Esophagus squamous epithelium (tissue), 5 donors: Measurements from ENCODE around the gene FAM118A. TPM values are rescaled to one million over a fixed set of nuclear protein-coding genes. Genes with fewer than 3 reads are reported as not detected.

Experiments used
- DNase-seq: peaks from one replicate; lab custom pipeline; 2025; lab: John Stamatoyannopoulos, UW
- H3K27ac ChIP-seq, 4 donors: fragments of 200-600 bp; sonication (generic); one replicate each; pipeline ENCODE4 v1.5.1; 2016 to 2019; ENCODE audit warnings: mild to moderate bottlenecking in 1 of 4
- H3K27me3 ChIP-seq, 4 donors: fragments of 200-600 bp; sonication (generic); 1 replicate in 3 of 4; 2 replicates in 1 of 4; pipeline versions ENCODE4 v1.5.1 to v1.6.0; 2017 to 2021; ENCODE audit warnings: antibody characterized with exemption in 1 of 4
- H3K36me3 ChIP-seq, 3 donors: fragments of 200-600 bp; sonication (generic); one replicate each; pipeline ENCODE4 v1.5.1; 2016 to 2019
- H3K4me1 ChIP-seq, 3 donors: fragments of 200-600 bp; sonication (generic); one replicate each; pipeline ENCODE4 v1.5.1; 2017 to 2019
- H3K4me3 ChIP-seq, 4 donors: fragments of 200-600 bp; sonication (generic); 1 replicate in 3 of 4; 2 replicates in 1 of 4; pipeline ENCODE4 v1.5.1; 2016 to 2019; ENCODE audit warnings: mild to moderate bottlenecking in 2 of 4, moderate library complexity in 1 of 4
- H3K9me3 ChIP-seq, 3 donors: fragments of 200-600 bp; sonication (generic); one replicate each; pipeline ENCODE4 v1.5.1; 2016 to 2019
- CTCF ChIP-seq, 6 experiments: fragments of 450-650 bp in 4 of 6; fragments of 200-600 bp in 2 of 6; sonication (generic) in 2 of 6; IDR thresholded peaks; one replicate each; pipeline ENCODE4 v1.5.1; 2016 to 2019; ENCODE audit warnings: antibody characterized with exemption in 6 of 6, mild to moderate bottlenecking in 4 of 6, moderate library complexity in 4 of 6
- POLR2A ChIP-seq, 4 donors: fragments of 450-650 bp; IDR thresholded peaks; one replicate each; pipeline ENCODE4 v1.6.1; 2017; ENCODE audit warnings: antibody characterized with exemption in 4 of 4, mild to moderate bottlenecking in 4 of 4, moderate library complexity in 3 of 4
- WGBS, 2 donors: methylation state at CpG; one replicate each; pipeline ENCODE4 v1.1.5; 2018; 5-methylcytosine and 5-hydroxymethylcytosine counted together
- intact Hi-C: fragments of 100-400 bp; cut with DNase I; formaldehyde crosslinking; loops from one replicate; pipeline ENCODE4 v1.15.0; 2022
- total RNA-seq, 4 donors: library from RNA; depleted of rRNA; stranded (reverse); fragments of >200 nt; gene quantifications; one replicate each; pipeline ENCODE4 v1.1.0, GENCODE V29; 2016
- donor health status: DM: yes; HTN: yes; CAD: no.

FAM118A gene
- total RNA-seq, 4 donors from 2014 or later, result 12.5 to 95.4 (median 18.8) TPM

GRCh38 chr22:45337536-45337935 lies 27.8 kb downstream of the FAM118A start:
- Histone ChIP-seq H3K36me3 (peaks cover 4 to 95% (median 16%) of the 10 kb centered on the region in 3 donors), H3K4me3 (no peak overlapping the region), H3K27me3 (no peaks in the 10 kb centered on the region), H3K9me3 (no peaks in the 10 kb centered on the region), H3K4me1 (peaks cover 27 to 44% (median 33%) of the 10 kb centered on the region in 3 donors), H3K27ac (peak overlapping the region in 2 of 4 donors; percentile 73 to 75)
- no peak for TF ChIP-seq POLR2A (IDR thresholded peaks at IDR 0.05)
- TF ChIP-seq CTCF (IDR thresholded peaks at IDR 0.05), result no peak
- intact Hi-C loops, result no loop called here
- no peak for DNase-seq
- WGBS, 2 donors, result 78 to 85% methylated on average over 8 to 9 of the region's 9 CpGs

- TF ChIP-seq POLR2A (IDR thresholded peaks at IDR 0.05) (no peak), CTCF (IDR thresholded peaks at IDR 0.05) (no peak)
- no peaks in the 10 kb centered on the region for H3K9me3 ChIP-seq
- no peak overlapping the region for H3K27ac ChIP-seq
- no peak overlapping the region for H3K4me3 ChIP-seq
- 82 to 89% methylated on average over 7 of the region's 7 CpGs for WGBS, 2 donors
- intact Hi-C loops, result no loop called here
- peaks cover 4 to 92% (median 16%) of the 10 kb centered on the region in 3 donors for H3K36me3 ChIP-seq
- no peak for DNase-seq
- peaks cover 27 to 41% (median 33%) of the 10 kb centered on the region in 3 donors for H3K4me1 ChIP-seq
- no peaks in the 10 kb centered on the region for H3K27me3 ChIP-seq
Measured at GRCh38 chr22:45338795-45339194, 29.1 kb downstream of the FAM118A start.

- Histone ChIP-seq H3K27ac (no peak overlapping the region), H3K36me3 (peaks cover 4 to 85% (median 16%) of the 10 kb centered on the region in 3 donors), H3K9me3 (no peaks in the 10 kb centered on the region), H3K27me3 (no peaks in the 10 kb centered on the region), H3K4me1 (peaks cover 19 to 26% (median 21%) of the 10 kb centered on the region in 3 donors), H3K4me3 (no peak overlapping the region)
- TF ChIP-seq CTCF (IDR thresholded peaks at IDR 0.05) (no peak), POLR2A (IDR thresholded peaks at IDR 0.05) (no peak)
- intact Hi-C loops, result no loop called here
- 78 to 83% methylated on average over 8 of the region's 8 CpGs for WGBS, 2 donors
- no peak for DNase-seq
Measured at GRCh38 chr22:45340323-45340722, 30.6 kb downstream of the FAM118A start.

GRCh38 chr22:45341498-45341897 lies 31.8 kb downstream of the FAM118A start:
- peaks cover 4 to 73% (median 16%) of the 10 kb centered on the region in 3 donors for H3K36me3 ChIP-seq
- WGBS, 2 donors, result 86% methylated on average over 6 of the region's 6 CpGs; no CpG with 5 or more reads in 1 of the 2 donors
- H3K9me3 ChIP-seq, result no peaks in the 10 kb centered on the region
- H3K27me3 ChIP-seq, result no peaks in the 10 kb centered on the region
- DNase-seq, result no peak
- intact Hi-C loops, result no loop called here
- H3K4me1 ChIP-seq, result peaks cover 7 to 14% (median 12%) of the 10 kb centered on the region in 3 donors
- TF ChIP-seq CTCF (IDR thresholded peaks at IDR 0.05) (no peak), POLR2A (IDR thresholded peaks at IDR 0.05) (no peak)
- H3K27ac ChIP-seq, result no peak overlapping the region
- no peak overlapping the region for H3K4me3 ChIP-seq

- TF ChIP-seq CTCF (IDR thresholded peaks at IDR 0.05), result no peak
- TF ChIP-seq POLR2A (IDR thresholded peaks at IDR 0.05), result no peak
- Histone ChIP-seq H3K27me3 (no peaks in the 10 kb centered on the region), H3K4me1 (no peaks in the 10 kb centered on the region), H3K27ac (no peak overlapping the region), H3K36me3 (peaks cover 4 to 58% (median 16%) of the 10 kb centered on the region in 3 donors), H3K9me3 (no peaks in the 10 kb centered on the region), H3K4me3 (no peak overlapping the region)
- intact Hi-C loops, result no loop called here
- 90 to 95% methylated on average over 7 to 8 of the region's 8 CpGs for WGBS, 2 donors
- no peak for DNase-seq
Measured at GRCh38 chr22:45343143-45343542, 33.4 kb downstream of the FAM118A start.
